Duodenal mucosa (tissue), 2 donors: ENCODE results near the gene TMX2.

Source experiments
- H3K27ac ChIP-seq: one replicate; pipeline ENCODE4 v1.7.0; 2013; ENCODE audit warnings: low read depth, low read length
- H3K27me3 ChIP-seq, 2 donors: one replicate each; pipeline ENCODE4 v1.7.0; 2013; ENCODE audit warnings: low read length in 2 of 2, control low read depth in 1 of 2; ENCODE audit not compliant: insufficient read depth in 2 of 2, control insufficient read depth in 1 of 2
- H3K36me3 ChIP-seq, 2 donors: one replicate each; pipeline ENCODE4 v1.7.0; 2013; ENCODE audit warnings: low read length in 2 of 2, control low read depth in 1 of 2; ENCODE audit not compliant: insufficient read depth in 2 of 2, control insufficient read depth in 1 of 2
- H3K4me1 ChIP-seq, 2 donors: one replicate each; pipeline ENCODE4 v1.7.0; 2013; ENCODE audit warnings: low read length in 2 of 2, control low read depth in 1 of 2; ENCODE audit not compliant: insufficient read depth in 2 of 2, control insufficient read depth in 1 of 2
- H3K4me3 ChIP-seq, 2 donors: one replicate each; pipeline ENCODE4 v1.7.0; 2013; ENCODE audit warnings: low read length in 2 of 2, low read depth in 1 of 2
- H3K9ac ChIP-seq, 2 donors: one replicate each; pipeline ENCODE4 v1.7.0; 2013; ENCODE audit warnings: low read length in 2 of 2, low read depth in 1 of 2
- H3K9me3 ChIP-seq, 2 donors: one replicate each; pipeline ENCODE4 v1.7.0; 2013; ENCODE audit warnings: low read length in 2 of 2, control low read depth in 1 of 2; ENCODE audit not compliant: control insufficient read depth in 1 of 2

The TMX2 gene

DNA sequence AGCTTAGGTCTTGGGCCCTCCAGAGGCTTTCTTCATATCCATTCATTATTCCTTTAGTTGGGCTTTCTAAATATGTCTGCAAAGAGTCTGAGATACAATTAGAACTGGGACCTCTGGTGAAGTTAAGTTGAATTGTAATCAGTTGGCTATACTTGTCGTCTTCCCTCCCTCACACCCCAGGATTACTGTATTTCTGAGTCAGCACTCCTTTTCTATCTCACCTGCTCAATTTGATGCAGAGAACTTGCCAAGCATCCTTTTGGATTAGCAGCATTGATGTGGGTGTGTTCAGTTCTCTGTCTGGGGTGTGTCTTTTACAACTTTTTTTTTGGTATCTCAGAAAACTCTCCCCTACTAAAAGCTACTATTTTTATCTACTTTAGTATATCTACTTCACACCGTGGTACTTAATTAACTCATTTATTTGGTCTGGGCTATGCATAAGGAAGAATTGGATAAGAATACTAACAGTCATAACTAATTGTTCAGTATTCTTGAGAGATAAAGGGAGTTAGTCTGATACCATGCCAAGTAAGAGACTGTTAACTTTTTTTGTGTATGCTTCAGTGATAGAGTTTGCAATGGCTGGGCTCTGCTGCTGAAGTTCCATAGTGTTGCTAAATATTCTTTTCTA lies 64.3 kb downstream of the TMX2 start:
- no peaks in the 10 kb centered on the region for H3K36me3 ChIP-seq
- peak overlapping the region; percentile 39 to 81 for H3K9ac ChIP-seq
- H3K27ac ChIP-seq: peak overlapping the region; percentile 96
- no peaks in the 10 kb centered on the region for H3K9me3 ChIP-seq
- peaks cover 71 to 75% of the 10 kb centered on the region in 2 donors for H3K4me1 ChIP-seq
- H3K4me3 ChIP-seq: peak overlapping the region; percentile 33 to 40
- H3K27me3 ChIP-seq: no peaks in the 10 kb centered on the region

DNA sequence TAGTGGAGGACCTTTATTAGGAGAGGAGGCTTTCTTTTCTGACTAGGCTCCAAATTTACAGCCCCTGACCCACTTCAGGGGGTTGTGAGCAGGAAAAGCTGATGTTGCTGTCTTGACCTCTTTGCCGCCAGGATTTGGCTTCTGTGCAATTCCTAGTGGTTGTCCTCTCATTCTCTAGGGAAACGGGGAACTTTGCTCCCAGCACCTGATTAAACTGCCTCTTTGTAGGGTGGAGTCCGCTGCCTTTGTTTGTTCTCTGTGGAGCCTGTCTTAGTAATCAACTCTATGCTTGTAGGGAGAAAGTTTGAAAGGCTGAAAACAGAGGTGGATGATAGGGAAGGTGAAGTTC lies 65.5 kb downstream of the TMX2 start:
- Histone ChIP-seq H3K9me3 (no peaks in the 10 kb centered on the region), H3K4me3 (peak overlapping the region; percentile 57 to 63), H3K9ac (peak overlapping the region; percentile 45 to 81), H3K4me1 (peaks cover 81 to 85% of the 10 kb centered on the region in 2 donors), H3K27me3 (no peaks in the 10 kb centered on the region), H3K27ac (peak overlapping the region; percentile 96), H3K36me3 (no peaks in the 10 kb centered on the region)

DNA sequence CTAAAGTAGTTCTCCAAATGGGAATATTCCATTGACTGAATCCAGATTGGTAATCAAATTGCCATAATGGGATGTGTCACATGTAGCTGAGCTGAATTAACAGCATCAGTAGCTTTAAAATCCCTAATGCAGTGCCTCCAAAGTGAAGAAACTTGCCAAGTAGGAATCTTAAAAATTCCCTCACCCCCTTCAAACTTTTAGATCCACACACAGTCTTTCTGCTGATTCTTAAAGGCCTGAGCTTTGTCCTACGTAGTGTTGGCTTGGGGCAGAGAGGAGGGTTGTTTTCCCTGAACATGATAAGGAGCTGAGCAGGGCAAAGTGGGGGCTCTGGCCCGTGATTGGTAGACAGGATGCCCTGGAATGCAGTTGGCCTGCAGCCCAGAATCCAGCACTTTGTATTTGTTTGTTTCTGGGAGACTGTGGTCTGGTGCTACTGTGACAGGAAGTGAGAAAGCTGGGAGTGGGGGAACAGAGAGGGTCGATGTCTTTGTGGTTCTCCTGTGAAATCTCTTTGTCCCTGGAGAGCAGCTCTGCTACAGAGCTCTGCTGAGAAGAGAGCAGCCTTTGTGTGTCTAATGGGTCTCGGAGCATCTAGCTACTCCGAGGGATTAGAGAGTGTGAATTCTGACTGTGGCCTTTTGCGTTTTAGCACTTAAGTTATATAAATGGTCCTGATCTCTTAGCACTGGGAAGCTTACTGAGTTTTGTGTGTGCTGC lies 66.1 kb downstream of the TMX2 start:
- peak overlapping the region; percentile 45 to 81 for H3K9ac ChIP-seq
- peaks cover 82 to 84% of the 10 kb centered on the region in 2 donors for H3K4me1 ChIP-seq

DNA sequence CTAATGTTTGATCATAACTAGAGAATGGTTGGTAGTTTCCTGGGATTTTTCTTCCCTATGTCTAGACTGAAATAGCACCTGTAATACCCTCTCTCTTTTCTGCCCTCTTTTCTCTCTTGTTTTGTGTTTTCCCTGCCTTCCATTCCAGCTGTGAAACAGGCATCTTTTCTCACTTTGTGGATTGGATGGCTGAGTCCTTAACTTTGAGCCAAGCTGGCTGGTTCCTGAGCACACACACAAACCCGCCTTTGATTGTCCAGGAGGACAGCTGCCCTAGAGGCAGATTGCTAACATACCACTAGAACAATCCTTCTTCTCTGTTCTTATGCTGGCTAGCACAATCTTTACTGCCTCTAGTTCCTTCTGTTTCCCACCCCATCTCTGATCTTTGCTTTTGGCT lies 66.9 kb downstream of the TMX2 start:
- Histone ChIP-seq H3K4me3 (peak overlapping the region; percentile 57 to 63), H3K9ac (peak overlapping the region; percentile 45 to 81), H3K27ac (peak overlapping the region; percentile 96)

More for the DNA sequence above, 66.1 kb downstream of the TMX2 start:
- no peaks in the 10 kb centered on the region for H3K27me3 ChIP-seq
- no peaks in the 10 kb centered on the region for H3K9me3 ChIP-seq
- H3K27ac ChIP-seq: peak overlapping the region; percentile 96
- peak overlapping the region; percentile 57 to 63 for H3K4me3 ChIP-seq
- no peaks in the 10 kb centered on the region for H3K36me3 ChIP-seq

DNA sequence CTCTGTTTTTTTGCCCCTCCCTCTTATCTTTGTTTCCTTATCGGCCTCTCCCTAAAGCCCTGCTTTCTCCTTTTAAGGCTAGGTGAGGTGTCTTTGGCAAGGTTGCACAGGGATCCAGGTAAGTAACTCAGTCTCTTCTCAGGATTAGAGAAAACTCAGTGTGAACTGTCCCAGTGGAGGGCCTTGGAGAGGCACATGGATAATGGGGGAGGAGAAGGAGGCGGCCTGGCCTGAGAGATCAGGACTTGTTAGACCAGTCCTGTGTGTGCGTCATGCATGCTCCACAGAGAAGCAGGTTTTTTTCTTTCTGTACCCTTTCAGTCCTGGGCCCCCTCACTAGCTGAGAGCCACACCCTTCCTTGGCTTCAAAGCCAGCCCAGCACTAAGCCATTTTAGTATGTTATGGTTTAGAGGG lies 69.1 kb downstream of the TMX2 start:
- no peaks in the 10 kb centered on the region for H3K27me3 ChIP-seq
- no peaks in the 10 kb centered on the region for H3K9me3 ChIP-seq
- H3K9ac ChIP-seq: peak overlapping the region; percentile 38 to 57
- H3K36me3 ChIP-seq: no peaks in the 10 kb centered on the region
- peak overlapping the region; percentile 88 for H3K27ac ChIP-seq
- H3K4me1 ChIP-seq: peaks cover 80 to 86% of the 10 kb centered on the region in 2 donors
- H3K4me3 ChIP-seq: peak overlapping the region in 1 of 2 donors; percentile 14

More for the DNA sequence above, 66.9 kb downstream of the TMX2 start:
- H3K9me3 ChIP-seq: no peaks in the 10 kb centered on the region
- H3K27me3 ChIP-seq: no peaks in the 10 kb centered on the region
- H3K4me1 ChIP-seq: peaks cover 86 to 89% of the 10 kb centered on the region in 2 donors
- H3K36me3 ChIP-seq: no peaks in the 10 kb centered on the region

DNA sequence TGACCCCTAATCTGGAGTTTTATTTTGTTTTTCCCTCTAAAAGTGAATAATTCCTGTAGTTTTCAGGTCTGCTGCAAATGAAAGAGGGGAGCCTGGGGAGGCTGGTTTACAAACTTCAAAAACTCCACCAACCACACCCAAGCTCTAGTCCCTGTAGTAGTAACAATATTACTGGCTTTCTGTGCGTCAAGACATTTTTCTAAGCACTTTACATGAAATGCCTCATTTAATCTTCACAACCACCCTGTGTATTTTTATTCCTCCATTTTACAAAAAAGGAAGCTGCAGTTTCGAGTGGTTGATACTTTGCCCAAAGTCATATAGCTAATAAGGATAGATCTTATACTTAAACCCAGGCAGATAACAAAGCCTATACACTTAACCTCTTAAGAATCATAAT lies 72.7 kb downstream of the TMX2 start:
- H3K4me1 ChIP-seq: peaks cover 72 to 84% of the 10 kb centered on the region in 2 donors
- no peak overlapping the region for H3K9ac ChIP-seq
- peak overlapping the region in 1 of 2 donors; percentile 11 for H3K4me3 ChIP-seq
- no peaks in the 10 kb centered on the region for H3K36me3 ChIP-seq
- H3K9me3 ChIP-seq: no peaks in the 10 kb centered on the region
- H3K27ac ChIP-seq: no peak overlapping the region
- H3K27me3 ChIP-seq: no peaks in the 10 kb centered on the region

DNA sequence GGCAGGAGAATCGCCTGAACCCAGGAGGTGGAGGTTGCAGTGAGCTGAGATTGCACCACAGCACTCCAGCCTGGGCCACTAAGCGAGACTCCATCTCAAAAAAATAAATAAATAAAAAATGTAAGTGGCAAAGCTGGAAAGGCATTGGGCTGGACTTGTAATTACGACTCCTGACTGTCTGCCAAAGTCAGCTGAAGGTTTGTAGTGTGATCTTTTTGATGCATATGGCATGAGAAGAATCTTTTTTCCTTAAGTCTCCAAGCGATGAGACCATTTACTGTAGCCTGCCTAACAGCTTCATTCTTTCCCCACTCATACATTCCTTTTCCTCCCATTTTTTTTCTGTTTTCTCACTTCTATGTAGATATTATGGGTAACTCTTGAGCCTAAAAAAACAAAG lies 74.0 kb downstream of the TMX2 start:
- Histone ChIP-seq H3K27ac (peak overlapping the region; percentile 46), H3K4me1 (peaks cover 70 to 80% of the 10 kb centered on the region in 2 donors)

DNA sequence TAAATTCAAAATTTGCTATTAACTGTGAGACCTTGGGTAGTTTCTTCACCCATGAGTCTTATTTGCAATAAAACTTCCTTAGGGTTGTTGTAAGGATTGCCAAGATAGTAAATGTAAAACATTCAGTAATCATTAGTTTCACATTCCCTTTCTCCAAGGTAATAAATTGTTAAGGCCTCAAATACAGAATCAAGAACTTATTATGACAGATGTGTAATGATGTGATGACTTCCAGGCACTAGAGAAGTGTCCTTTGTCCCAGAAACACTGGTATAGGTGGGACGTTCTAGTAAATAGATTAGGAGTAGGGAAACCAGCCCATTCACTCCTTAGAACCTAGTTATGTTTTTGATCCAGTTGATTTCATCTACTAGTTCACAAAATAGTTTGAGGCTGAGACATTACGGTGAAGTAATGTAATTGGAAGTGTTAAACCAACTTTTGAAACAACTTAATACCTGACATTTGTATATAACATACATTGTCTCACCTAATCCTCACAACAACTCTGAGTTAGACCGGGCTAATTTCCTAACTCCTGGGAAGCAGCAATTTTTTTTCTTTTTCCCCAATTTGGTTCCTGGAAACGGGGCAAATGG lies 74.7 kb downstream of the TMX2 start:
- Histone ChIP-seq H3K9ac (peak overlapping the region in 1 of 2 donors; percentile 3), H3K4me3 (peak overlapping the region in 1 of 2 donors; percentile 37), H3K27me3 (no peaks in the 10 kb centered on the region), H3K36me3 (peaks cover 4 to 11% of the 10 kb centered on the region in 2 donors), H3K9me3 (no peaks in the 10 kb centered on the region), H3K27ac (peak overlapping the region; percentile 46), H3K4me1 (peaks cover 72 to 80% of the 10 kb centered on the region in 2 donors)

More for the DNA sequence above, 74.0 kb downstream of the TMX2 start:
- Histone ChIP-seq H3K27me3 (no peaks in the 10 kb centered on the region), H3K4me3 (peak overlapping the region in 1 of 2 donors; percentile 37), H3K9ac (peak overlapping the region in 1 of 2 donors; percentile 3), H3K36me3 (peaks cover under 1 to 4% of the 10 kb centered on the region in 2 donors), H3K9me3 (no peaks in the 10 kb centered on the region)

DNA sequence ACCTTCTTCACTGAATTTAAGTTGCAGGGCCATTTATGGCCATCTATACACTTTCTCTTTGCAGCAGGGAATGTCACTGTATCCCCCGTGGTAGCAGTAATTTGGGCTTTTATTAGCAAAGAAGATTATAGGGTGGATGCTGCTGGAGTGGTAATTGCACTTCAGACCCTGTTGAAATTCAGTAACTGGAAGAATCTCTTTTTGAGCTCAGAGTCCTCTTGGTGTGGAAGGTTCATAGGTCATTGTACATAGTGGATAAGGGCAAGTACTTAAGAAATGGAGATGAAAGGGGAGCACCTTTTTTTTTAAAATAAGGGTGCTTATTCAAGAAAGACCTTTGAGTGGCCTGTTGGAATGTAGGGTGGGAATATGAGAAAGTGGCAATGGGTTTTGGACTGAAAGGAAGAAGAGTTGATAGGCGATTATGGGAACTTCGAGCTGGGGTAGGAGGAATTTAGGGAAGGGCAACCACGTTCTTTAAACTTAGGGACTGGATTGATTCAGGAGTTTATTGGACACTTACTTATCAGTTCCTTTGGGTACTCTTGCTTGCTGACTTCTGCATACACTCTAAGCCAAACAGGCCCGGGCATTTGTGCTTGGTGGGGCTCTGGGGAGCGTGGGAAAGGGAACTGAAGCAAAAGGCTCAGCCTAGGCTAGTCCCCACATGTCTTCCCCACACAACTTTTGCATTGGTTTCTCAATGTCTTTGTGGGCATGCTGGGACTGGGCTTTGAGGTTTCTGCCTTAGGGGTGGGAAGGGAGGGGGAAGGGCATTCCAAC lies 75.7 kb downstream of the TMX2 start:
- no peak overlapping the region for H3K9ac ChIP-seq
- H3K4me3 ChIP-seq: peak overlapping the region; percentile 16 to 40
- no peaks in the 10 kb centered on the region for H3K9me3 ChIP-seq
- peaks cover 4 to 12% of the 10 kb centered on the region in 2 donors for H3K36me3 ChIP-seq
- H3K4me1 ChIP-seq: peaks cover 70 to 82% of the 10 kb centered on the region in 2 donors
- no peak overlapping the region for H3K27ac ChIP-seq
- no peaks in the 10 kb centered on the region for H3K27me3 ChIP-seq
